ENCODE results near the gene DYRK1A. TPM values are rescaled to one million over a fixed set of nuclear protein-coding genes. Genes with fewer than 3 reads are reported as not detected.
A peak's percentile ranks its signal among the peaks of the same experiment; 100 is the strongest.

The DYRK1A gene
- total and polyA plus RNA-seq, 3 experiments from 2014 or later, result 3.7 to 69.6 (median 66.1) TPM

- H3K4me1 Mint-ChIP-seq, result peaks cover 49 to 60% (median 56%) of the 10 kb centered on the region in 3 donors
- Histone ChIP-seq H3K4me1 (ENCODE audit: insufficient read depth, low read length) (peaks cover 40% of the 10 kb centered on the region), H3K4me3 (ENCODE audit: low read length) (peak overlapping the region; percentile 80), H3K36me3 (ENCODE audit: insufficient read depth, low read length) (no peaks in the 10 kb centered on the region), H3K9me3 (ENCODE audit: low read length) (no peaks in the 10 kb centered on the region), H3K27me3 (ENCODE audit: insufficient read depth, low read length, poor library complexity, severe bottlenecking) (no peaks in the 10 kb centered on the region), H3K27ac (ENCODE audit: low read depth, low read length) (peak overlapping the region; percentile 86)
- peak overlapping the region; percentile 82 to 97 (median 92) for H3K27ac Mint-ChIP-seq
- peaks cover 0 to 7% of the 10 kb centered on the region in 2 donors for H3K27me3 Mint-ChIP-seq
- POLR2A ChIA-PET, result interaction anchor here (0.8 to 1.4 kb wide), 3 partner anchors 11 to 101 kb away, joined by 3 to 7 read pairs (median 4); partner anchors contain the start of gene VPS26C
- H3K9me3 Mint-ChIP-seq, result peaks cover 0 to 5% (median 0%) of the 10 kb centered on the region in 5 donors
- CTCF ChIA-PET, result interaction anchor here (1.3 to 1.9 kb wide), 2 partner anchors 79 to 196 kb away, joined by 3 to 7 read pairs; no protein-coding TSS in a partner anchor
- DNase-seq, result peak; percentile 9 to 60 (median 25)
- peaks cover 0 to 18% (median 0%) of the 10 kb centered on the region in 3 donors for H3K36me3 Mint-ChIP-seq
- peak overlapping the region; percentile 83 to 95 (median 92) for H3K4me3 Mint-ChIP-seq
These were observed 1.3 kb downstream of the DYRK1A start for GRCh38 chr21:37367703-37368540.

- POLR2A ChIA-PET, result interaction anchor here (0.8 to 1.4 kb wide), 3 partner anchors 10 to 195 kb away, joined by 3 to 7 read pairs (median 4); partner anchors contain the start of gene VPS26C
- peak overlapping the region; percentile 86 for H3K27ac ChIP-seq (ENCODE audit: low read depth, low read length)
- H3K9me3 Mint-ChIP-seq, result peaks cover 0 to 5% (median 0%) of the 10 kb centered on the region in 5 donors
- no peaks in the 10 kb centered on the region for H3K36me3 ChIP-seq (ENCODE audit: insufficient read depth, low read length)
- no peak for DNase-seq
- H3K9me3 ChIP-seq (ENCODE audit: low read length), result no peaks in the 10 kb centered on the region
- peak overlapping the region; percentile 82 to 97 (median 92) for H3K27ac Mint-ChIP-seq
- CTCF ChIA-PET, result interaction anchor here (1.3 to 1.9 kb wide), 2 partner anchors 79 to 195 kb away, joined by 3 to 7 read pairs; no protein-coding TSS in a partner anchor
- peaks cover 57 to 68% (median 64%) of the 10 kb centered on the region in 3 donors for H3K4me1 Mint-ChIP-seq
- peak overlapping the region; percentile 80 for H3K4me3 ChIP-seq (ENCODE audit: low read length)
- H3K4me1 ChIP-seq (ENCODE audit: insufficient read depth, low read length), result peaks cover 48% of the 10 kb centered on the region
- peaks cover 0 to 7% of the 10 kb centered on the region in 2 donors for H3K27me3 Mint-ChIP-seq
- H3K27me3 ChIP-seq (ENCODE audit: insufficient read depth, low read length, poor library complexity, severe bottlenecking), result no peaks in the 10 kb centered on the region
- peak overlapping the region; percentile 83 to 95 (median 92) for H3K4me3 Mint-ChIP-seq
- H3K36me3 Mint-ChIP-seq, result peaks cover 0 to 18% (median 0%) of the 10 kb centered on the region in 3 donors
These were observed 2.1 kb downstream of the DYRK1A start for GRCh38 chr21:37368541-37369279.

- POLR2A ChIA-PET, result interaction anchor here (0.9 kb wide), 1 partner anchor 194 kb away, joined by 3 read pairs; no protein-coding TSS in a partner anchor
- Histone ChIP-seq H3K4me3 (ENCODE audit: low read length) (peak overlapping the region; percentile 80), H3K27me3 (ENCODE audit: insufficient read depth, low read length, poor library complexity, severe bottlenecking) (no peaks in the 10 kb centered on the region), H3K9me3 (ENCODE audit: low read length) (no peaks in the 10 kb centered on the region), H3K27ac (ENCODE audit: low read depth, low read length) (peak overlapping the region; percentile 86), H3K4me1 (ENCODE audit: insufficient read depth, low read length) (peaks cover 55% of the 10 kb centered on the region), H3K36me3 (ENCODE audit: insufficient read depth, low read length) (no peaks in the 10 kb centered on the region)
- H3K27ac Mint-ChIP-seq, result peak overlapping the region; percentile 82 to 97 (median 92)
- H3K27me3 Mint-ChIP-seq, result peaks cover 0 to 7% of the 10 kb centered on the region in 2 donors
- DNase-seq, result no peak
- H3K9me3 Mint-ChIP-seq, result peaks cover 0 to 5% (median 0%) of the 10 kb centered on the region in 5 donors
- H3K4me1 Mint-ChIP-seq, result peaks cover 62 to 71% (median 70%) of the 10 kb centered on the region in 3 donors
- CTCF ChIA-PET, result interaction anchor here (1.3 to 1.9 kb wide), 2 partner anchors 78 to 194 kb away, joined by 3 to 7 read pairs; no protein-coding TSS in a partner anchor
- H3K4me3 Mint-ChIP-seq, result peak overlapping the region; percentile 83 to 95 (median 92)
- peaks cover 0 to 18% (median 0%) of the 10 kb centered on the region in 3 donors for H3K36me3 Mint-ChIP-seq
These were observed 2.8 kb downstream of the DYRK1A start for GRCh38 chr21:37369307-37369854.

GRCh38 chr21:37370152-37371040 lies 3.8 kb downstream of the DYRK1A start:
- H3K27me3 ChIP-seq (ENCODE audit: insufficient read depth, low read length, poor library complexity, severe bottlenecking), result no peaks in the 10 kb centered on the region
- peaks cover 0 to 17% (median 0%) of the 10 kb centered on the region in 3 donors for H3K36me3 Mint-ChIP-seq
- no peaks in the 10 kb centered on the region for H3K9me3 ChIP-seq (ENCODE audit: low read length)
- no peak for DNase-seq
- peak overlapping the region; percentile 86 for H3K27ac ChIP-seq (ENCODE audit: low read depth, low read length)
- POLR2A ChIA-PET, result interaction anchor here (0.5 to 1.0 kb wide), 4 partner anchors 12 to 105 kb away, joined by 3 read pairs; no protein-coding TSS in a partner anchor
- peaks cover 0 to 5% (median 0%) of the 10 kb centered on the region in 5 donors for H3K9me3 Mint-ChIP-seq
- peaks cover 66 to 72% (median 71%) of the 10 kb centered on the region in 3 donors for H3K4me1 Mint-ChIP-seq
- H3K27ac Mint-ChIP-seq, result peak overlapping the region; percentile 73 to 95 (median 88)
- H3K4me3 ChIP-seq (ENCODE audit: low read length), result peak overlapping the region; percentile 80
- peaks cover 62% of the 10 kb centered on the region for H3K4me1 ChIP-seq (ENCODE audit: insufficient read depth, low read length)
- H3K36me3 ChIP-seq (ENCODE audit: insufficient read depth, low read length), result no peaks in the 10 kb centered on the region
- peak overlapping the region; percentile 83 to 95 (median 92) for H3K4me3 Mint-ChIP-seq
- H3K27me3 Mint-ChIP-seq, result peaks cover 0 to 6% of the 10 kb centered on the region in 2 donors
- CTCF ChIA-PET, result interaction anchor here (1.0 to 1.6 kb wide), 3 partner anchors 11 to 194 kb away, joined by 3 to 6 read pairs (median 3); partner anchors contain the start of gene VPS26C

GRCh38 chr21:37371041-37371397 lies 4.4 kb downstream of the DYRK1A start:
- POLR2A ChIA-PET, result interaction anchor here (1.0 kb wide), 1 partner anchor 105 kb away, joined by 3 read pairs; no protein-coding TSS in a partner anchor
- H3K27ac Mint-ChIP-seq, result peak overlapping the region; percentile 21 to 95 (median 85)
- peaks cover 0 to 2% (median 0%) of the 10 kb centered on the region in 5 donors for H3K9me3 Mint-ChIP-seq
- Histone ChIP-seq H3K27me3 (ENCODE audit: insufficient read depth, low read length, poor library complexity, severe bottlenecking) (no peaks in the 10 kb centered on the region), H3K9me3 (ENCODE audit: low read length) (no peaks in the 10 kb centered on the region), H3K36me3 (ENCODE audit: insufficient read depth, low read length) (no peaks in the 10 kb centered on the region), H3K4me3 (ENCODE audit: low read length) (peak overlapping the region; percentile 80), H3K4me1 (ENCODE audit: insufficient read depth, low read length) (peaks cover 68% of the 10 kb centered on the region), H3K27ac (ENCODE audit: low read depth, low read length) (peak overlapping the region; percentile 86)
- peaks cover 70 to 75% (median 74%) of the 10 kb centered on the region in 3 donors for H3K4me1 Mint-ChIP-seq
- peaks cover 0 to 15% (median 0%) of the 10 kb centered on the region in 3 donors for H3K36me3 Mint-ChIP-seq
- DNase-seq, result no peak
- peak overlapping the region; percentile 83 to 95 (median 92) for H3K4me3 Mint-ChIP-seq
- peaks cover 0 to 3% of the 10 kb centered on the region in 2 donors for H3K27me3 Mint-ChIP-seq
- CTCF ChIA-PET, result interaction anchor here (1.0 to 1.6 kb wide), 4 partner anchors 11 to 193 kb away, joined by 3 to 6 read pairs (median 3); partner anchors contain the start of gene VPS26C

GRCh38 chr21:37372127-37372731 lies 5.7 kb downstream of the DYRK1A start:
- Histone ChIP-seq H3K9me3 (ENCODE audit: low read length) (no peaks in the 10 kb centered on the region), H3K4me1 (ENCODE audit: insufficient read depth, low read length) (peaks cover 77% of the 10 kb centered on the region), H3K36me3 (ENCODE audit: insufficient read depth, low read length) (no peaks in the 10 kb centered on the region), H3K4me3 (ENCODE audit: low read length) (no peak overlapping the region), H3K27me3 (ENCODE audit: insufficient read depth, low read length, poor library complexity, severe bottlenecking) (no peaks in the 10 kb centered on the region), H3K27ac (ENCODE audit: low read depth, low read length) (no peak overlapping the region)
- H3K27me3 Mint-ChIP-seq, result no peaks in the 10 kb centered on the region
- CTCF ChIA-PET, result no interaction called here
- H3K4me3 Mint-ChIP-seq, result peak overlapping the region; percentile 1 to 64 (median 19)
- no peaks in the 10 kb centered on the region for H3K9me3 Mint-ChIP-seq
- H3K36me3 Mint-ChIP-seq, result peaks cover 0 to 10% (median 0%) of the 10 kb centered on the region in 3 donors
- POLR2A ChIA-PET, result no interaction called here
- H3K4me1 Mint-ChIP-seq, result peaks cover 76 to 84% (median 83%) of the 10 kb centered on the region in 3 donors
- no peak for DNase-seq
- peak overlapping the region in 6 of 8 donors; percentile 17 to 94 (median 68) for H3K27ac Mint-ChIP-seq

Measured in CD8-positive, alpha-beta memory T cell (primary cell).